Left lung (tissue), 10 donors: ENCODE measurements around the gene RNF212B. TPM values are rescaled to one million over a fixed set of nuclear protein-coding genes. Genes with fewer than 3 reads are reported as not detected.

ENCODE experiments used
- ATAC-seq: fragments of 200-7000 bp; cut with Tn5 transposase; one replicate; pipeline ENCODE4 v1.9.1; 2020; ENCODE audit warnings: moderate library complexity
- DNase-seq, 4 donors: peaks; one replicate each; pipeline ENCODE4 v3.0.0-alpha.2; 2013 to 2020
- H3K27ac ChIP-seq, 2 donors: fragments of 200-600 bp; sonication (generic) in 1 of 2; one replicate each; pipeline versions ENCODE4 v1.5.0 to v1.8.0; 2020 to 2021
- H3K27me3 ChIP-seq, 2 donors: fragments of 200-600 bp; sonication (generic) in 1 of 2; one replicate each; pipeline versions ENCODE4 v1.5.0 to v1.8.0; 2020 to 2021
- H3K36me3 ChIP-seq, 2 donors: fragments of 200-600 bp; sonication (generic) in 1 of 2; one replicate each; pipeline versions ENCODE4 v1.5.0 to v1.8.0; 2020 to 2021
- H3K4me1 ChIP-seq, 2 donors: fragments of 200-600 bp; one replicate each; pipeline ENCODE4 v1.8.0; 2021
- H3K4me3 ChIP-seq, 2 donors: fragments of 200-600 bp; sonication (generic) in 1 of 2; one replicate each; pipeline versions ENCODE4 v1.5.0 to v1.8.0; 2020 to 2021; ENCODE audit warnings: mild to moderate bottlenecking in 1 of 2
- H3K9me3 ChIP-seq, 2 donors: fragments of 200-600 bp; sonication (generic) in 1 of 2; one replicate each; pipeline versions ENCODE4 v1.5.0 to v1.8.0; 2020 to 2021
- CTCF ChIP-seq, 2 donors: fragments of 200-600 bp; sonication (generic) in 1 of 2; IDR thresholded peaks; one replicate each; pipeline versions ENCODE4 v1.5.0 to v1.8.0; 2021; ENCODE audit warnings: antibody characterized with exemption in 2 of 2
- intact Hi-C, 2 donors: fragments of 100-400 bp; cut with DNase I; formaldehyde crosslinking; loops; one replicate each; pipeline versions ENCODE4 v1.11.2 to v1.14.2; 2022
- polyA plus RNA-seq, 6 donors: library from polyadenylated mRNA; unstranded; fragments of 120-200 nt; gene quantifications; one replicate each; pipeline ENCODE4 v1.2.1, GENCODE V29; 2013; ENCODE audit not compliant: insufficient read length in 6 of 6
- total RNA-seq, 2 donors: library from RNA; stranded (reverse); fragmentation: NEBNext Ultra II Directional; extraction: Animal tissue kit (Norgen Biotek cat#: 25700); gene quantifications; one replicate each; pipeline ENCODE4 v1.2.1, GENCODE V29; 2021
- donor health status: DM: no; HTN: yes; CAD: no.
- donor health status: DM: no; HTN: no; CAD: no.

The RNF212B gene
- total and polyA plus RNA-seq, 8 donors: 0.47 to 0.94 (median 0.74) TPM; not detected in 2

GRCh38 chr14:23202001-23202400 lies 35.7 kb upstream of the RNF212B start:
- Histone ChIP-seq H3K4me3 (no peak overlapping the region), H3K36me3 (no peaks in the 10 kb centered on the region), H3K27me3 (no peaks in the 10 kb centered on the region), H3K27ac (no peak overlapping the region), H3K4me1 (no peaks in the 10 kb centered on the region), H3K9me3 (no peaks in the 10 kb centered on the region)
- intact Hi-C loops: no loop called here
- DNase-seq: no peak
- no peak for ATAC-seq
- TF ChIP-seq CTCF (IDR thresholded peaks at IDR 0.05): no peak

- Histone ChIP-seq H3K27ac (no peak overlapping the region), H3K4me1 (no peaks in the 10 kb centered on the region), H3K27me3 (peaks cover 0 to 6% of the 10 kb centered on the region in 2 donors), H3K9me3 (no peaks in the 10 kb centered on the region), H3K4me3 (no peak overlapping the region), H3K36me3 (no peaks in the 10 kb centered on the region)
- TF ChIP-seq CTCF (IDR thresholded peaks at IDR 0.05): no peak
- DNase-seq (no peak), ATAC-seq (no peak)
- intact Hi-C loops: no loop called here
These were observed 31.2 kb upstream of the RNF212B start for GRCh38 chr14:23206422-23207145.

- intact Hi-C loops: no loop called here
- no peak overlapping the region for H3K27ac ChIP-seq
- no peaks in the 10 kb centered on the region for H3K9me3 ChIP-seq
- TF ChIP-seq CTCF (IDR thresholded peaks at IDR 0.05): no peak
- no peaks in the 10 kb centered on the region for H3K4me1 ChIP-seq
- no peak overlapping the region for H3K4me3 ChIP-seq
- H3K27me3 ChIP-seq: peaks cover 0 to 6% of the 10 kb centered on the region in 2 donors
- ATAC-seq (no peak), DNase-seq (no peak)
- no peaks in the 10 kb centered on the region for H3K36me3 ChIP-seq
These were observed 30.6 kb upstream of the RNF212B start for GRCh38 chr14:23207146-23207540.

GRCh38 chr14:23208324-23208723 lies 29.4 kb upstream of the RNF212B start:
- no peak for DNase-seq
- H3K36me3 ChIP-seq: no peaks in the 10 kb centered on the region
- H3K9me3 ChIP-seq: no peaks in the 10 kb centered on the region
- H3K27ac ChIP-seq: no peak overlapping the region
- no peak overlapping the region for H3K4me3 ChIP-seq
- H3K27me3 ChIP-seq: peaks cover 0 to 6% of the 10 kb centered on the region in 2 donors
- no peak for TF ChIP-seq CTCF (IDR thresholded peaks at IDR 0.05)
- no peak for ATAC-seq
- intact Hi-C loops: no loop called here
- no peaks in the 10 kb centered on the region for H3K4me1 ChIP-seq

- no peaks in the 10 kb centered on the region for H3K9me3 ChIP-seq
- intact Hi-C loops: no loop called here
These were observed 27.9 kb upstream of the RNF212B start for GRCh38 chr14:23209651-23210423.

More at GRCh38 chr14:23209651-23210423, 27.9 kb upstream of the RNF212B start:
- Histone ChIP-seq H3K27ac (no peak overlapping the region), H3K27me3 (peaks cover 0 to 6% of the 10 kb centered on the region in 2 donors), H3K36me3 (no peaks in the 10 kb centered on the region), H3K4me3 (no peak overlapping the region), H3K4me1 (no peaks in the 10 kb centered on the region)
- no peak for TF ChIP-seq CTCF (IDR thresholded peaks at IDR 0.05)
- DNase-seq (no peak), ATAC-seq (no peak)
